ENCODE data around the gene HAX1.

Gene HAX1

GRCh38 chr1:154237435-154237834 is 35.0 kb upstream of the HAX1 start:
- no peaks in the 10 kb centered on the region for H3K4me1 ChIP-seq (ENCODE audit: insufficient read depth, low read length, poor library complexity, severe bottlenecking)
- no peaks in the 10 kb centered on the region for H3K9me3 ChIP-seq (ENCODE audit: insufficient read depth, low read depth, low read length)
- H3K4me3 ChIP-seq (ENCODE audit: low read length, poor library complexity, severe bottlenecking) = no peak overlapping the region
- H3K27me3 ChIP-seq (ENCODE audit: insufficient read depth, low read length, poor library complexity, severe bottlenecking) = no peaks in the 10 kb centered on the region
- H3F3A ChIP-seq (ENCODE audit: low read depth) = no peaks in the 10 kb centered on the region
- no peak overlapping the region for H2AFZ ChIP-seq (ENCODE audit: low read length)
- H3K4me2 ChIP-seq (ENCODE audit: low read depth, low read length, poor library complexity, severe bottlenecking) = no peak overlapping the region
- peaks cover 57% of the 10 kb centered on the region for H3K79me2 ChIP-seq (ENCODE audit: insufficient read depth, low read length)
- H3K36me3 ChIP-seq (ENCODE audit: insufficient read depth, low read length) = peaks cover 88% of the 10 kb centered on the region
- no peak overlapping the region for H3K9ac ChIP-seq (ENCODE audit: low read depth, low read length, poor library complexity, severe bottlenecking)
- no peaks in the 10 kb centered on the region for H3K9me2 ChIP-seq (replicated peaks; ENCODE audit: low read depth, low read length)
- peaks cover 37% of the 10 kb centered on the region for H4K20me1 ChIP-seq (ENCODE audit: insufficient read depth, low read length, poor library complexity, severe bottlenecking)
- TF ChIP-seq EZH2phosphoT487 (IDR thresholded peaks at IDR 0.05; ENCODE audit: borderline replicate concordance) = no peak
- TF ChIP-seq CTCF (conservative IDR thresholded peaks at IDR 0.05; ENCODE audit: low read length) = no peak

GRCh38 chr1:154237880-154238506 is 34.4 kb upstream of the HAX1 start:
- H3K4me1 ChIP-seq (ENCODE audit: insufficient read depth, low read length, poor library complexity, severe bottlenecking) = no peaks in the 10 kb centered on the region
- H3K9me2 ChIP-seq (replicated peaks; ENCODE audit: low read depth, low read length) = no peaks in the 10 kb centered on the region
- H3F3A ChIP-seq (ENCODE audit: low read depth) = no peaks in the 10 kb centered on the region
- H4K20me1 ChIP-seq (ENCODE audit: insufficient read depth, low read length, poor library complexity, severe bottlenecking) = peaks cover 36% of the 10 kb centered on the region
- no peak overlapping the region for H2AFZ ChIP-seq (ENCODE audit: low read length)
- H3K9ac ChIP-seq (ENCODE audit: low read depth, low read length, poor library complexity, severe bottlenecking) = no peak overlapping the region
- H3K4me3 ChIP-seq (ENCODE audit: low read length, poor library complexity, severe bottlenecking) = no peak overlapping the region
- no peaks in the 10 kb centered on the region for H3K27me3 ChIP-seq (ENCODE audit: insufficient read depth, low read length, poor library complexity, severe bottlenecking)
- H3K9me3 ChIP-seq (ENCODE audit: insufficient read depth, low read depth, low read length) = no peaks in the 10 kb centered on the region
- H3K4me2 ChIP-seq (ENCODE audit: low read depth, low read length, poor library complexity, severe bottlenecking) = no peak overlapping the region
- no peak for TF ChIP-seq EZH2phosphoT487 (IDR thresholded peaks at IDR 0.05; ENCODE audit: borderline replicate concordance)
- TF ChIP-seq CTCF (conservative IDR thresholded peaks at IDR 0.05; ENCODE audit: low read length) = no peak
- peaks cover 52% of the 10 kb centered on the region for H3K79me2 ChIP-seq (ENCODE audit: insufficient read depth, low read length)
- peaks cover 89% of the 10 kb centered on the region for H3K36me3 ChIP-seq (ENCODE audit: insufficient read depth, low read length)

GRCh38 chr1:154239491-154239890 is 32.9 kb upstream of the HAX1 start:
- H3K4me3 ChIP-seq (ENCODE audit: low read length, poor library complexity, severe bottlenecking) = no peak overlapping the region
- H2AFZ ChIP-seq (ENCODE audit: low read length) = no peak overlapping the region
- no peaks in the 10 kb centered on the region for H3K9me2 ChIP-seq (replicated peaks; ENCODE audit: low read depth, low read length)
- no peaks in the 10 kb centered on the region for H3K9me3 ChIP-seq (ENCODE audit: insufficient read depth, low read depth, low read length)
- H3K36me3 ChIP-seq (ENCODE audit: insufficient read depth, low read length) = peaks cover 96% of the 10 kb centered on the region
- no peaks in the 10 kb centered on the region for H3K4me1 ChIP-seq (ENCODE audit: insufficient read depth, low read length, poor library complexity, severe bottlenecking)
- peaks cover 36% of the 10 kb centered on the region for H4K20me1 ChIP-seq (ENCODE audit: insufficient read depth, low read length, poor library complexity, severe bottlenecking)
- H3K79me2 ChIP-seq (ENCODE audit: insufficient read depth, low read length) = peaks cover 44% of the 10 kb centered on the region
- no peak overlapping the region for H3K4me2 ChIP-seq (ENCODE audit: low read depth, low read length, poor library complexity, severe bottlenecking)
- H3K9ac ChIP-seq (ENCODE audit: low read depth, low read length, poor library complexity, severe bottlenecking) = no peak overlapping the region
- no peak for TF ChIP-seq EZH2phosphoT487 (IDR thresholded peaks at IDR 0.05; ENCODE audit: borderline replicate concordance)
- no peak for TF ChIP-seq CTCF (conservative IDR thresholded peaks at IDR 0.05; ENCODE audit: low read length)
- no peaks in the 10 kb centered on the region for H3F3A ChIP-seq (ENCODE audit: low read depth)
- H3K27me3 ChIP-seq (ENCODE audit: insufficient read depth, low read length, poor library complexity, severe bottlenecking) = no peaks in the 10 kb centered on the region

Measured in Loucy (cell line).